GM19328 (cell line): ENCODE results near the gene KRT17.
"Not testable (repeated sequence)": the region's sequence is repeated elsewhere in the genome, so short reads cannot be mapped to it uniquely, and the experiment has no call there.

ENCODE experiments used
- ATAC-seq: cut with Tn5 transposase; IDR thresholded peaks from one replicate; pipeline ENCODE4 v1.9.1; 2021; ENCODE audit warnings: mild to moderate bottlenecking, moderate library complexity; ENCODE audit not compliant: unreplicated experiment

KRT17 gene

GRCh38 chr17:41654678-41655607 is 30.6 kb upstream of the KRT17 start:
- no peak for ATAC-seq

DNA sequence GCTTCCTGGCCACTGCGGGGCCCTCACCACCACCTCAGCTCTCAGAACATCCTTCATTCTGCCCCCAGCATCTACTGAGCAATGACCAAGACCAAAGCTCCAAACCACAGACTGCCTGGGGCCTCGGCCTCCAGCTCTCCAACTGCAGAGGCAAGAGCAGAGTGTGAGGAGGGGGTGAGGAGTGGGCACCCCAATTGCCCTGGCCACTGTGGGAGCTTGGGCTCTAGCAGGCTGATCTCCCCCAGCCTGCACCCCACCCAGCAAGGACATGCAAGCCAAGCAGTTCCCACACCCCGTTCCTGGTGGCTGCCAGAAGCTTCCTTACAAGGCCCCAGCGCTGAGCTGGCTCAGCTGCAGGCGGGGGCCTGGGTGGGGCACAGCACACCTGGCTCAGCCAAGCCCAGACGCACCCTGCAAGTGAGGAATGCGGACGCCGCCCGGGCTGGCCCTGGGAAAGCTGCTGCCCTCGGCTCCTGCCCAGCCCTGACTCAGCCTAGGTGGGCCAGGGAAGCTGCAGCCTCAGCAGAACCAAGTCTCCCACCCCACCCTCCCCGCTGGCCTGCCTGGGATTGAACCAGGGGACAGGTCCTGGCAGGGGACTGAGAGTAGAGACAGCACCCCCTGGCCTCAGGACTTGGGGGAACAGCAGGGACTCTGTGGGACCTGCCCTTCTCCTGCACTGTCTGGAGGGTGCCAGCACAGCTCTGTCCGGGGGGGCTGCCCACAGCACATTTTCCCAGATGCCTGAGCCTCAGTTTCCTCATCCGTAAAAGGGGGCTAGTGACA is 29.7 kb upstream of the KRT17 start:
- no peak for ATAC-seq

GRCh38 chr17:41653421-41653820 is 29.0 kb upstream of the KRT17 start:
- no peak for ATAC-seq

DNA sequence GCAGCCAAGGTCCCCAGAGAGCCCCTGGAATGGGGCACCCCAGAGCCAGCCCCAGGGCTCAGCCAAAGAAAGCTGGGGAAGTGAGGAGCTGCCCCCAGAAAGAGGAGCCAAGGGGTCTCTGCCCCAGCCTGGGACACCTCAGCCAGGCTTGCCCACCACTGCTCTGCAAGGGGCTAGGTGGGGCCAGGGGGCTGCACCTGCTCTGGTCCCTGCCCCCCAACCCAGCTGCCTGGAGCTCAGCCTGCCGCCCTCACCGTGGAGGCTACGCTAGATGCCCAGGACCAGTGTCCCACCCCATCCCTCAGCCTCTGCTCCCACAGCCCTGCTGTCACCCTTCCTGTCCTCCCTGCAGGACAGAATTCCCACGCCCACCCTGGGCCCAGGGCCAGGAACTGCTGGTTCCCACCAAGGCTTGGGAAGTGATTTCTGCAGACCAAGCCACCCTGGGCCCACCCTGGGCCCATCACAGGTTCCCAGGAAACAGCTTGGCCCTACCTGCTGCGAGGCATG is 28.1 kb upstream of the KRT17 start:
- ATAC-seq = no peak

GRCh38 chr17:41651625-41652460 is 27.5 kb upstream of the KRT17 start:
- ATAC-seq = no peak

GRCh38 chr17:41650794-41651624 is 26.6 kb upstream of the KRT17 start:
- ATAC-seq = no peak

- no peak for ATAC-seq
These were observed 25.6 kb upstream of the KRT17 start for GRCh38 chr17:41649923-41650519.

DNA sequence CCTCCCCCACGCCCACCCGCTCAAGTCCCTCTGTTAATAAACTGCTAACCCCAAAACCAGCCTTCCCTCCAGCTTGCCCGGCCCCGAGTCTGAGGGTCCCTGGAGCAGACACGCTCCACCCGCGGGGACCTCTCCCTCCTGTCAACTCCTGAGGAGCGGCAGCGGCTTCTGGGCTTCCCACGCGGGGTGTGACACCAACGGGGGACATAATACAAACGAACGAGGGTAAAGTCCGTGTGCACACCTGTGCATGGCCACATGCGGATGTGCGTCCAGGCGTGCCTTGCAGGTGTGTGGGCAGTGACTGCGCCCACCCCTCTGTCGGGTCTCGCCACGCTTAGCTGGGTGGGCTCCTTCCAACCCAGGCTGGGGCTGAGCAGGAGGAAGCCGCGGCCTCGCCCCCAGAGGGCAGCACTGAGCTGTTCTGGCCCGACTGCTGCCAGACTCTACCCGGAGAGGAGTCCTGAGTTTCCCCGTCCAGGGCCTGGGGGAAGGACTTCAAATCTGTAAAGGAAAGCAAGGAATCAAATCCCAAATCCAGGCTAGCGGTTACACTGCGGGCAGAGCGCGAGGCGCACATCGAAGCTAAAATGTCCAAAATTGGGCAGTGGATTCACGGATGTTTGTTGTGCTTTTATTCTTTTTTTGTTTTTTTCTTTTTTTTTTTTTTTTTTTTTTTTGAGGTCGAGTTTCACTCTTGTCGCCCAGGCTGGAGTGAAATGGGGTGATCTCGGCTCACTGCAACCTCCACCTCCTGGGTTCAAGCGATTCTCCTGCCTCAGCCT is 24.2 kb upstream of the KRT17 start:
- ATAC-seq = peak; percentile 53

DNA sequence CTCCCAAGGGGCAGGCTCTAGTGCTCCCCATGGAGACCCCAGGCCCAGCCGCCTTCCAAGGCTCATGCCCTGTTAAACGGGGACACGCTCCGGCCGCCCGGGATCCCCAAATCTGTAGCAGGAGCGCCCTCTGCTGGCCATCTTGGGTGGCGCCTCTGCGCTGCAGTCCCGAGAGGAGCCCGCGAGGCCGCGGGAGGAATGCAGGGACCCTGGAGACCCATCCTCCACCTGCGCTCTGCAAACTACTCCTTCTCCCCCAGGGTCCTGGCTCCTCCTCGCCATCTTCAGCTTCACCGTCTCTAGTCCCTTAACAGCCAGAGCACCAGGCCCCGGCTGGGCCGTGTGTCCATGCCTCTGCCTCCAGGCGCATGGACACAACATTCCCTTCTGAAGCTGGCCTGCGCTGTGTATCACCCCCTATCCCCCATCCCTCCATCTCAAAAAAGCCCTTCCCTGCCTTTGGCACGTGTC is 23.6 kb upstream of the KRT17 start:
- peak; percentile 62 for ATAC-seq

DNA sequence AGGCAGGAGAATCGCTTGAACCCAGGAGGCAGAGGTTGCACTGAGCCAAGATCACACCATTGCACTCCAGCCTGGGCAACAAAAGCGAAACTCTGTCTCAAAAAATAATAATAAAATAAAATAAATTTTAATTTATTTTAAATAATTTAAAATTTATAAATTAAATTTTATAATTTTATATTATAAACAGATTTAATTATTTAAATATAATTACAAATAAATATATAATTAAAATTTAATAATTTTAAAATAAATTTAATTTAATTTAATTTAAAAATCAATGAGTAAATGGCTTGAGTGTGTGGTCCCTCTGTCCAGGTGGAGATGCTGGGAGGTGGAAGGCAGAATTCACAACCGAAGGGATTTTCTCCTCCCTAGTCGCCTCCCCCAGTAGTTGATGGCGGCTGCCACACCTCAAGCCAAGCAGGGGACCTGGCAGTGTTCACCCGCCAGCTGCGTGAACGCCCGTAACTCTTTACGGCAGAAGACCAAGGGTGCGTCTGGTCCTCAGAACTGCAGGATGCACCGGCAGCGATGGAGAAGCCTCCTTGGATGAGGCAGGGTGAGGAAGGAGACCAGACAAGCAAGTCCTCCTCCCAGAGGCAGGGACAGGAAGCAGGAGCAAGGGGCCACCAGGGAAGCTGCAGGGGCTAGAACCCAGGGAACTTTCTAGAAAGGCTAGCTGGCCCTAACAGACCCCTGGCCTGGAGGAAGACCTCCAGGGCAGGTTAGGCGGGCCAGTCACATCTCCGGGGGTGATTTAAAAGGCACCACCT is 22.9 kb upstream of the KRT17 start:
- ATAC-seq = no peak

DNA sequence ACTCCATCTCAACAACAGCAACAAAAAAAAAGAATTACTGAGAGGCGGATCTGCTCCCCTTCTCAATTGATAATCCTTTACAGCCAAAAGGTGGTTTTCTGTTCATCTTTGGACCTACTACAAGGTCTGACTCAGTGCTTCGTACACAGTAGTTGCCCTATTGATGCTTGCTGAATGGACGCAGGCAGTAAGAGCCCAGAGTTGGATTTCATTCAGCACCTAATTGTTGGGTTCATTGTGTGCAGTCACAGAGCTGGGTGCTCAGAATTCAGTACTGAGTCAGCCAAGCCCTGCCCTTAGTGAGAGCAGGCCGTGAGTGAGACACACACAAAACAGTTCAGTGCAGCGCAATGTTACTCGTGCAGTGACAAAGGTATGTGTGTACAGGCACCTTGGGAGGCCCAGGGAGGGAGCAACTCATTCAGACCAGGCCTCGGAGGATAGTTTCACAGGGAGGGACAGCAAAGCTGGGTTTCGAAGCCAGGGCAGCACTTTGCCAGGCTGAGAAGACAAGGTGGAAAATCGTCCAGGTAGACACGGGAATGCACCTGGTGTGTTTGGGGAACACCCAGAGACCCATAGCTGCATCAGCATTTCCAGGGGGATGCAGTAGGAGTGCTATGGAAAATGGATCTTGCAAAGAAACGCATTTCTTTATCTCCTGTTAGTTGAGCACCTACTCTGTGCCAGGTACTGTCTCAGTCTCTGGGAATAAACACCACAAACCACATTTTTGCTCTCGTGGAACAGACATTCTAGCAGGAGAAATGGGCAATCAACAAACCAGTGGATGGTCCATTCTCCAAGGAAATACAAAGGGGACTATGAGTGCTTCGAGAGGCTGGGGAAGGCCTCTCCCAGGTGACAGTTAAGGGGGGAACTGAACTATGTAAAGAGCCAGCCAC is 18.1 kb upstream of the KRT17 start:
- no peak for ATAC-seq

DNA sequence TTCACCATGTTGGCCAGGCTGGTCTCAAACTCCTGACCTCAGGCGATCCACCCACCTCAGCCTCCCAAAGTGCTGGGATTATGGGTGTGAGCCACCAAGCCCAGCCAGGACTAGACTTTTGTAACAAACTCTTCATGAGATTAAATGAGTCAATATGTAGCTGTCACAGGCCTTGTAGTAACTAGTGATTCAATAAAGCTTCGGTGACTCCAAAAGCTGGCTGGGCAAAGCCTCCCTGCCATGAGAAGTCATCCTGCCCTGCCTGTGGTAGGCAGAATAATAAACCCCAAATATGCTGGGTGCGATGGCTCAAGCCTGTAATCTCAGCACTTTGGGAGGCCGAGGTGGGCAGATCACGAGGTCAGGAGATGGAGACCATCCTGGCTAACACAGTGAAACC is 16.2 kb upstream of the KRT17 start:
- not testable (repeated sequence) for ATAC-seq

DNA sequence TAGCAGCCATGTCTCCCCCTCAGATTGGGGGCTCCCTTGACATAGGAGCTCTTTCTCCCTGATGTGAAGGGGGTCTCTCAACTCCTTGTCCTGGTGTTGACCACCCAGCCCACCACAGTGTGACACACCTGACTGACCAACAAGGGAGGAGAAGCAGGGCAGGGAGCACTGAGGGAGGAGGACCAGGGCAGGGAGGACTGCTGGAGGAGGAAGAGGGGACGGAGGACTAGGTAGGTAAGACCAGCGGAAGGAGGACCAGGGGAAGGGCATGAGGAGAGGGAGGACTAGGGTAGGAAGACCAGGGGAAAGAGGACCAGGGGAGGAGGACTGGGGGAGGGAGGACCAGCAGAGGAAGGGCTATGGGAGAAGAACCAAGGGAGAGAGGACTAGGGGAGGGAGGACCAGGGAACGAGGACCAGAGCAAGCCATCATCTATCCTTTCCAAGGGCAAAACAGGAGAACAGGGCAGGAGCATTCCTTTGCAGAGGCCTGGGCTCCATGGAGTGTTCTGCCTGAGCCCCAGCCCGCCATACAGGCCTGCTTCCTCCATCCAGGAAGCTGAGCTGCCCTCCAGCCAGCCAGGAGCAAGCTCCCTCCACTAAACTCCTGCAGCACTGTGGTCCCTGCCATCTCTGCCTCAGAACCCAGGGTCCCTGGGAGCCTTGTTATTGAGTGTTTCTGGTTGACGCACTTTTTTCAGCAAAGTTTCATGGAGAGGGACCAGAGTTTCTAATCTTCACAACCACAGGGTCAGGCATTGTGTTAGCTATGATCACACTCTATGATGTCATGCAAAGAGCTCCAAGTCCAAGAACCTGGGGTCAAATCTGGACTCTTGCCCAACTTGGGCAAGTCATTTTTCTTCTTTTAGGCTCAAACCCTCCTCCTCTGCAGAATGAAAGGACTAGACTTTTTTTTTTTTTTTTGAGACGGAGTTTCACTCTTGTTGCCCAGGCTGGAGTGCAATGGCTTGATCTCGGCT is 15.4 kb upstream of the KRT17 start:
- no peak for ATAC-seq

- no peak for ATAC-seq
These were observed 14.6 kb upstream of the KRT17 start for GRCh38 chr17:41638941-41639340.

GRCh38 chr17:41638194-41638593 is 13.8 kb upstream of the KRT17 start:
- ATAC-seq = no peak

DNA sequence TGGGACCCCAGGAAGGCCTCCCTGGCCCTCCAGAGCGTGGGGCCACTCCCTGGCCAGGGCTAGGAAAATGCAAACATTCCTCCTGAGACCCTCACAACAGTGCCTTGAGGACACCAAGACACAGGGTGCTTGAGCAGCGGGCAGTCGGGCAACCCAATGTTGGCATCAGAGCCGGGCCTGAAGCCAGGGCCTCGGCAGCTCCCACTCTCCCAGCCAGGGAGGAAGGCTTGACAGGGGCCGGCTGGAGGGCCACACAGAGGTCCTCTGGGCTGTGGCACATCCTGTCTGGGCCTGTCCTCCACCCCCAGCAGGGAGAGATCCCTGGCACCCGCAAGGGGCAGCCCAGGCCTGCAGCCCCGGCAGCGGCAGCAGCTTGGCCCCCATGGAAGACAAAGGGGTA is 12.3 kb upstream of the KRT17 start:
- ATAC-seq = no peak
